Astrocyte of the hippocampus (primary cell): Measurements from ENCODE around the gene RBAK.
"Not testable (repeated sequence)": the region's sequence is repeated elsewhere in the genome, so short reads cannot be mapped to it uniquely, and the experiment has no call there.

ENCODE experiments used
- DNase-seq: peaks from one replicate; pipeline ENCODE4 v3.0.0; 2011; ENCODE audit warnings: low read depth, low spot score

RBAK gene

DNA sequence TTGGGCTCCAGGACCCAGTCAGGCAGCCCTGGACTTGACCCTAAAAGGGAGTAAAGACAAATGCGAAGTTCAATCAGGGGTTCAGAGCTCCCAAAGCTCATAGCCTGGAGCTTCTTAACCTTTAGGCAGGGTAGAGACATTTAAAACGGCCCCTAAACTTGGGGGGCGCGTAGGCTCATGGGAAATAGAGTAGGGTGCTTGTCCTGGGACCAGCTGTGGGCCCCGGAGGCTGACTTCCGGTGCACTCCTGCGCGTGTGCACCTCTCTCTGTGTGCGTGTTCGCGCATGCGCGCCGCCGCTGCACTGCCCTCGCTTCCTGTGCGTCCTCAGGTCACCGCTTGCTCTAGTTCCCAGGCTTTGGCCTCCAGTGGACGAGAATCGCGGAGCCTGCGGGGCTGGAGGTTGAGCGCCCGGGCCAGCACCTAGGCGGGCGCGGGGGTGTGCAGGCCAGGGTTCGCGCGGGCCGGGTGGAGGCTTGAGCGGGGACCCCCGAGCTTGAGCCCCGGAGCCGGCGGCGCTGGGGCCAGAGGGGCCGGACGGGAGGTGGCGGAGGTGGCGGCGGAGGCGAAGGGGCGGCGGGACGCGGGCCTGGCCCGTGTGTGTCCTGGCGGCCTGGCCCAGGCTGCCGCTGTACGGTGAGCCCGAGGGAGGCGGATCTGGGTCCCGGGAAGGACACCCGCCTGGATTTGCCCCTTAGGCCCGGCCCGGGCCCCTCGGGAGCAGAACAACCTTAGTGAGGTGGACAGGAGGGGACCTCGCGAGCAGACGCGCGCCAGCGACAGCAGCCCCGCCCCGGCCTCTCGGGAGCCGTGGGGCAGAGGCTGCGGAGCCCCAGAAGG, at the start of gene RBAK:
Gene RBAK (plus strand): TSS at position 303 of the 839 bp plus-strand sequence. CDS start 2,217 bp downstream, outside the sequence.
- peak; percentile 97 for DNase-seq

- DNase-seq: no peak
Observed at GRCh38 chr7:4996696-4997222, 48.9 kb upstream of the RBAK start.

DNA sequence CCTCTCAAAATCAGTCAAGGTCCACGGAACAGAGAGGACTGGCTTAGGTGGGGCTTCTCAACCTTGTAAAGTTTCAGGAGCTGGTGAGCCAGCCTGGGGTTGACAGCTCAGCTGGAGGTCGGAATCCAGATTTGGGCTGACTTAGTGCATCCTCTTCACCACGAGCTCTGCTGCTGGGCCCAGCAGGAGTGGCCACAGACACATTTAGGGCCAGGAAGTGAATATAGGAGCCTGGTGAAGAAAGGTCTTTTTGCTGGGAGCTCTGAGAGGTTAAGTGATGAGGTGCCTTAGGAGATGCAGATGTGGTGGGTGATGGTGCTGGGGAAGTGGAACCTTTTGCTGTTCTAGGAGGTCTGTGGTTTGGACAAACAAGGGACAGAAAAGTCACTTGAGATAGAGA, 47.4 kb upstream of the RBAK start:
- no peak for DNase-seq

GRCh38 chr7:4998910-4999309, 46.8 kb upstream of the RBAK start:
- no peak for DNase-seq

GRCh38 chr7:4999369-4999950, 46.2 kb upstream of the RBAK start:
- DNase-seq: no peak

- no peak for DNase-seq
Observed at GRCh38 chr7:5001003-5001402, 44.7 kb upstream of the RBAK start.

DNA sequence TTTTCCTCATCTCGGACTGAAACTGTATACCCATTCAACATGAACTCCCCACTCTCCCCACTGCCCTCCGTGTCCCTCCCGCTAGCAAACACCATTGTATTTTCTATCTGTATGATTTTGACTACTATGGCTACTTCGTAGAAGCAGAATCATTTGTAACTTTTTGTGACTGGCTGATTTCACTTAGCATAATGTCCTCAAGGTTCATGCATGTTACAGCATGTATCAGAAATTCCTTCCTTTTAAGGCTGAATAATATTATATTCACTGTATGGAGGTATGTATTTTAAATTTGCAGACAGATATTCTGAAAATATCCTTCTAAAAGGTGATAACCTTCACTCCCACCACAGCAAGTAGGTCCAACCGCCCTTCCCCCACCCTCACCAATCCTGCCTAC, 43.7 kb upstream of the RBAK start:
- no peak for DNase-seq

DNA sequence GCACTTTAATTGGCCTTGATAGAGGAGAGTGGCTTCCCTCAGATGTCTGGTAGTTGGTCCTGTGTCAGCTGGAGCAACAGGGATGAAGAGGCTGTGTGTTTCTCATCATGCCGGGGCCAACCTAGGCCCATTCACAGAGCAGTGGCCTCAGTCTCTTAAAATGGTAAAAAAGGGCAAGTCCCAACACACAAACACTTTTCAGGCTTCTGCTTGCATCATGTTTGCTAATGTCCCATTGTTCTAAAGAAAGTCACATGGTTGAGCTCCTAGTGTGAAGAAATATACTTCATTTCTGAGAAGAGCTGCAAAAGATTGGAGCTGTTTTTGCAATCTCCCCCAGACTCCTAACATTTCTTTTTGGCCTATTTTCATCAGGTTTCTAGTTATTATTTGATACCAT, 40.6 kb upstream of the RBAK start:
- no peak for DNase-seq

GRCh38 chr7:5012985-5013384, 32.7 kb upstream of the RBAK start:
- no peak for DNase-seq

GRCh38 chr7:5015936-5016335, 29.7 kb upstream of the RBAK start:
- not testable (repeated sequence) for DNase-seq

- DNase-seq: not testable (repeated sequence)
Observed at GRCh38 chr7:5017626-5018025, 28.0 kb upstream of the RBAK start.

GRCh38 chr7:5020098-5020497, 25.6 kb upstream of the RBAK start:
- no peak for DNase-seq

GRCh38 chr7:5020976-5021550, 24.6 kb upstream of the RBAK start:
- not testable (repeated sequence) for DNase-seq

GRCh38 chr7:5023626-5024025, 22.0 kb upstream of the RBAK start:
- DNase-seq: not testable (repeated sequence)

DNA sequence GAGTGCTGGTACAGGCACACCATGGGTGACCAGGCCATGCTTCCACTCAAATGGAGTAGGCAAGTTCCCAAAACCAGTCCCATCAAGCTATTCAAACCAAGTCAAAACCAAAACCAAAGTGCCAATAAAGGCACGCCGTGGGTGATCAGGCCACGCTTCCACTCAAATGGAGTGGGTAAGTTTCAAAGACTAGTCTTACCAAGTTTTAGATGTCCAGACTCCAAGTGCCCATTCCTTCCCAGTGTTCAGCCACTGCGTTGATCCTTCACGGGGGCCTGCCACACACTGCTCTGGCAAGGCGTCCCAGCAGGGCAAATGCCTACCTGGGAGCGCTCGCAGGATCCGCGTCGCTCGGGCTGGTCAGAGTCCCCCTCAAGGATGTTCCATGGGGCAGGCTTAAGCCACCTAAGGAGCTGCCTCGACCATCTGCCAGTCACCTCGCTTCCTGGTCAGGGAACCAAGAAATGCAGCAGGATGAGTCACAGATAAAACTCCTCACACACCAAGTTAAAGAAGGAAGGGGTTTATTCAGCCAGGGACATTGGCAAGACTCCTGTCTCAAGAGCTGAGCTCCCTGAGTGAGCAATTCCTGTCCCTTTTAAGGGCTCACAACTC, 17.8 kb upstream of the RBAK start:
- peak; percentile 38 for DNase-seq

DNA sequence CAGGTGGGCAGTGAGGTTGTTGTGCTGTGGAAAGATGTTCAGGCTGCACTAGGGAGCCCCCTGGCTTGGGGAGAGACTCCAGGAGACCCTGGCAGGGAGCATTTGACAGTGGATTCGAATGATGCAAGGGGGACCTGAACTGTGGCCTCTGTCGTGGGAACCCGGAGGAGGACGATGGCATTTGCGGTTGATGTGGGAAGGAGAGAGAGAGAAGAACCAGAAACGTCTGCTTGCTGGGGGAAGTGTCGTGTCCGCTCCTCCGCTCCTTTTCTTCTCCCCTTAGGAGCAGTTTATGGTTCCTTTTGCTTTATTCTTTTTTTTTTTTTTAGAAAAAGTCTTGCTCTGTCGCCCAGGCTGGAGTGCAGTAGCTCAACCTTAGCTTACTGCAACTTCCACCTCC, 12.5 kb upstream of the RBAK start:
- DNase-seq: not testable (repeated sequence)

- DNase-seq: no peak
Observed at GRCh38 chr7:5035276-5035675, 10.4 kb upstream of the RBAK start.

GRCh38 chr7:5036446-5036845, 9.2 kb upstream of the RBAK start:
- DNase-seq: no peak

- no peak for DNase-seq
Observed at GRCh38 chr7:5041047-5041446, 4.6 kb upstream of the RBAK start.

DNA sequence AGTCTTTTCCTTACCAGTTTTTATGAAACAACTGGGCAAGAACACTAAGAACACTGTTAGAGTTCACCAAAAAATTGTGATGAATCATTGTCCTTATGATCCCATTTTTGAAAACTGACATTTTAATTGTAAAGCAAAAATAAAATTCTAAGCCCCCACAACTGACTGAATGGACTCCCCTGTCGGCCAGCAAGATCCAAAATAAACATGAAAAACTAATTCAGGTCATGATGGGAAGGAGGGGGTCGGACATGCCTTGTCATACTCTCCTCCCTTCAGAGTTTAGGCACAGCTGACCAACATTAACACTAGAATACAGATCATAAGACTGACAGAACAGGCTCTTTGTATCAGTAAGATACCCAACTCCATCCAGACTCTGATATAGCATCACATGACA, 2.0 kb upstream of the RBAK start:
- no peak for DNase-seq

- DNase-seq: peak; percentile 22
Observed at GRCh38 chr7:5046397-5046732, 705 bp downstream of the RBAK start.

DNA sequence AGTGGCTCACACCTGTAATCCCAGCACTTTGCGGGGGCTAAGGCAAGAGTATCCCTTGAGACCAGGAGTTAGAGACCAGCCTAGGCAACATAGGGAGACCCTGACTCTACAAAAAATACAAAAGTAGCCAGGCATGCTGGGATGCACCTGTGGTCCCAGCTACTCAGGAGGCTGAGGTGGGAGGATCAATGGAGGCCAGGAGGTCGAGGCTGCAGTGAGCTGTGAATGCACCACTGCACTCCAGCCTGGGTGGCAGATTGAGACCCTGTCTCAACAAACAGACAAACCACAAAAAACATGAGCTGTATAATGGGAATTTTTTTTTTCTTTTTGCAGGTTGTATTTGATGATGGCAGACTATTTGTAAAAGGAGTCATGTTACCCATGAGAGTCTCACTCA, 1.5 kb downstream of the RBAK start:
- DNase-seq: not testable (repeated sequence)
